ENCODE data around the gene OAS3.

DNA sequence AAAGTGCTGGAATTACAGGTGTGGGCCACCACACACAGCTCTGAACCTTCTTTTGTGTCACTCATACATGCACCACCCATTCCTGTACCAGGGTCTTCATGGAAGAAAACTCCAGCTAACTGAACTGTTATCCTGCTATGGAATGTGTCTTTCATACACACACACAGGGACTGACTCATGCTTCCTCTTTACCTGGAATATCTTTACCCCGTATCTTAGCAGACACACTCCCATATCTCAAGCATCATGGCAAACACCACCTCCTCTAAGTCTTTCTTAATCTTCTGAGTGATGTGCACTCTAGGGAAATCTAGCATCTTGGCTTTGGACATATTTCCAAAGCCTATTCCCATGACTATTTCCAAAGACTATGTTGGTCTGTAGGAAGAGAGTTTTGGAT lies 83.2 kb downstream of the OAS3 start:
- TF ChIP-seq, protein P1, sequence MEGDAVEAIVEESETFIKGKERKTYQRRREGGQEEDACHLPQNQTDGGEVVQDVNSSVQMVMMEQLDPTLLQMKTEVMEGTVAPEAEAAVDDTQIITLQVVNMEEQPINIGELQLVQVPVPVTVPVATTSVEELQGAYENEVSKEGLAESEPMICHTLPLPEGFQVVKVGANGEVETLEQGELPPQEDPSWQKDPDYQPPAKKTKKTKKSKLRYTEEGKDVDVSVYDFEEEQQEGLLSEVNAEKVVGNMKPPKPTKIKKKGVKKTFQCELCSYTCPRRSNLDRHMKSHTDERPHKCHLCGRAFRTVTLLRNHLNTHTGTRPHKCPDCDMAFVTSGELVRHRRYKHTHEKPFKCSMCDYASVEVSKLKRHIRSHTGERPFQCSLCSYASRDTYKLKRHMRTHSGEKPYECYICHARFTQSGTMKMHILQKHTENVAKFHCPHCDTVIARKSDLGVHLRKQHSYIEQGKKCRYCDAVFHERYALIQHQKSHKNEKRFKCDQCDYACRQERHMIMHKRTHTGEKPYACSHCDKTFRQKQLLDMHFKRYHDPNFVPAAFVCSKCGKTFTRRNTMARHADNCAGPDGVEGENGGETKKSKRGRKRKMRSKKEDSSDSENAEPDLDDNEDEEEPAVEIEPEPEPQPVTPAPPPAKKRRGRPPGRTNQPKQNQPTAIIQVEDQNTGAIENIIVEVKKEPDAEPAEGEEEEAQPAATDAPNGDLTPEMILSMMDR (conservative IDR thresholded peaks at IDR 0.05 in 1 of 2, IDR thresholded peaks at IDR 0.05 in 1 of 2; ENCODE audit: extremely low read depth in 1 of 2, insufficient read depth in 1 of 2, low read depth in 1 of 2, low read length in 2 of 2): no peak
- no peak for TF ChIP-seq EZH2 (IDR thresholded peaks at IDR 0.05; ENCODE audit: borderline replicate concordance, low read length)

Data from mammary epithelial cell (primary cell).